Eye (tissue), 1 donor: ENCODE results near the gene CDH15.
A peak's percentile ranks its signal among the peaks of the same experiment; 100 is the strongest.
"Not testable (repeated sequence)": the region's sequence is repeated elsewhere in the genome, so short reads cannot be mapped to it uniquely, and the experiment has no call there.

Experiments
- DNase-seq: peaks from one replicate; pipeline ENCODE4 v3.0.0-alpha.2; 2015

Gene CDH15

DNA sequence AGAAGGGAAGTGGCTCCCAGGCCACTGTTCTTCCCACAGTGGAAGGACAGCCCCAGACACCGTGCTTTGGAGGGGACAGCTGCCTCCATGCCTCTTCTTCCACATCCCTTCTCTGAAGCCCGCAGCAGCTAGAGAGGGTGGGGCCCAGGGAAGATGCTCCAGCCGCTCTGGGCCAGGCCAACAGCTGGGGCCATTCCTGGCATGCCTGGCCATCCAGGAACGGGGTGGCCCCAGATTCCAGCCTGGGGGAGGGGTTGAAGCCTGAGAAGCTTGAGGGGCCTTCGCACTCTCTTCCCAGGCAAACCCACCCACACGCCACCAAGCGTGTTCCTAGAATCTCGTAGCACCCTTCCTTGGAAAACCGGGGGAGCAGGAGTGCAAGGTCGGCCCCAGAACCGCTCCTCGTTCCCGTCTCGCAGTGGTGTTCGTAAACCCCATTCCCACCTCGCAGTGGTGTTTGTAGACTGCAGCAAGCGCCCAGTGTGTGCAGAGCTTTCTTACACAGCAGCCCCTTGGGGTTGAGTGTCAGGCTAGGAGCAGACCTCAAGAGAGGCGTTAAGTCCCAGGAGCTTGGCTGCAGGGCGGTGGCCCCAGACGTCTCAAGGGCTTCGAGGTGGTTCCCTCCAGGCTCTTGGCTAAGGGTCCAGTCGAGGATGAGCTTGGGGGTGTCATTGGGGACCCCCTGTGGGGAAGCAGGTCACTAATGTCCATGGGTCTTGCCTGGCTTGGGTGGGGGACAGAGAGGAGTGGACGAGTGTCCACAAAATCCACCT lies 2.7 kb downstream of the CDH15 start:
- DNase-seq = no peak

DNA sequence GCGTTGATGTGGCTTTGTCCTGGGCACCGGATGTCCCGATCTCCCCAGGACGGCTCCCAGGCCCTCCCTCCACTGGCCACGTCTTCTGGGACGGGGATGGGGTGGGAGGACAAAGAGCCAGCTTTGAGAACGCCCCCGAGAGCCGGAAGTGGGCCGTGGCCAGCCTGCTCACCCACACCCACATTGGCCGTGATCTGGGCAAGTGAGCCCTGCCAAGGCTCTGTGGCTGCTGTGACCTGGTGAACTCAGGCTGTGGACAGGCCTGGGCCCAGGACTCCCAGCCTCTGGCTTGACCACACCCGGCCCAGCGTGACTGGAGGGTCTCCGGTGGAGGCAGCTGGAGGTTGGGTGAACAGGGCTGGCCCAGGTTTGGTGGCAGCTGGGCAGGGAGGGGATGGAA lies 3.3 kb downstream of the CDH15 start:
- no peak for DNase-seq

- DNase-seq = no peak
Measured at GRCh38 chr16:89175280-89176146, 4.0 kb downstream of the CDH15 start.

DNA sequence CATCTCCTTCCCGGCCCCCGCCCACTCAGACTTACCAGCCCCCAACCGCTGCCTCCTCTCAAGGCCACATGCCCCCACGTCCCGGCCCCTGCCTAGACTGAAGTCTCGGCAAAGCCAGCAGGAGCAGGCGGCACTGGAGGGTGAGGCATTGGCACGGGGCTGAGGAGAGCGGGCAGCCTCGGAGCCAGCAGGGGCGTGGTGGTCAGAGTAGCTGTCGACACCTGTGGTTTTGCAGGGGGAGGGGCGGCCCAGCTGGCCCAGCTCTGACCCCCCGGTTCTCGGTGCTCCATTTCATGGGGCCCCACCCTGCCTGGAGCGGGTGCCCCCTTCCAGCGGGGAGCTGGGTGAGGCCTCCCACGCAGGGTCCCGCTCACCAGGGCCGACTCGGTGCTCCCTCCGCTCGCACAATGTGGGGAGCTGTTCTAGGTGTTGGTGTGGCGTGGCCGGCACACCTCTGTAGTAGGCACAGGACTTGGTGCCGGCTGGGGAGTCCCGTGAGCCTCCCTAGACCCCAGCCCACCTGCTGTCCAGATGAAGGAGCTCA lies 4.7 kb downstream of the CDH15 start:
- no peak for DNase-seq

DNA sequence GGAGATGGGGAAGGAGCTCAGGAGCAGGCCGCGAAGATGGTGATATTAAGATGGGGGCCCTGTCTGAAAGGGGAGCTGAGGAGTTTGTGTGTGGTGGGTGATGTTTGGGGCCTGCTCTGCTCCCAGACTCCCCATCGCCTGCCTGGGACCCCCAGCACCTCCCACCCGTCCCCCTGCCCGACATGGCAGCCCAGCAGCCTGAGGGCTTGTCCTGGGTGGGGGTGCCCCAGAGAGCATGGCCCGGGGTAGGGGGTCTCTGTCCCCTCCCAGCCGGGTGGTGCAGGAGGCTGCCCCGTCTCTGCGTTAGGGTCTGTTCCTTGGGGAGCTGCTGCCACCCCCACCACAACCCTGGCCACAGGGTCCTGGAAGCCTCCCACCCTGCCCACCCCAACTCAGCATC lies 5.2 kb downstream of the CDH15 start:
- DNase-seq = no peak

DNA sequence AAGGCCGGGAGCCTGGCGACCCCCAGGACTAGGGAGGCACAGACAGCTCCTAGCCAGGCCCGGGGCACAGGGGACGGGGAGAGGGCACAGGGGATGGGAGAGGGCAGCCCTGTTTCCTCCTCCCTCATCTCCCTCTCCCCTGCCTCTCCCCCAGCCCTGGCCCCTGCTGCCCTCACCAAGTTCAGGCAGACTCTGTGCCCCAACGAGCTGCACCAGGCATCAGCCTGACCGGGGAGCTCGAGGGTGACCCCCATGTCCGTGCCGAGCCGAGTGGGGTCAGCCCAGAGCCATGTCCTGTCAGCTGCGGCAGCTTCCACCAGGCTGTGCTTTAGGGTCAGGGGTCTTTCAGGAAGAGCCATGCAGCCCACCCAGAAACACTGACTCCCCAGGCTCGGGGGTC lies 6.0 kb downstream of the CDH15 start:
- no peak for DNase-seq

DNA sequence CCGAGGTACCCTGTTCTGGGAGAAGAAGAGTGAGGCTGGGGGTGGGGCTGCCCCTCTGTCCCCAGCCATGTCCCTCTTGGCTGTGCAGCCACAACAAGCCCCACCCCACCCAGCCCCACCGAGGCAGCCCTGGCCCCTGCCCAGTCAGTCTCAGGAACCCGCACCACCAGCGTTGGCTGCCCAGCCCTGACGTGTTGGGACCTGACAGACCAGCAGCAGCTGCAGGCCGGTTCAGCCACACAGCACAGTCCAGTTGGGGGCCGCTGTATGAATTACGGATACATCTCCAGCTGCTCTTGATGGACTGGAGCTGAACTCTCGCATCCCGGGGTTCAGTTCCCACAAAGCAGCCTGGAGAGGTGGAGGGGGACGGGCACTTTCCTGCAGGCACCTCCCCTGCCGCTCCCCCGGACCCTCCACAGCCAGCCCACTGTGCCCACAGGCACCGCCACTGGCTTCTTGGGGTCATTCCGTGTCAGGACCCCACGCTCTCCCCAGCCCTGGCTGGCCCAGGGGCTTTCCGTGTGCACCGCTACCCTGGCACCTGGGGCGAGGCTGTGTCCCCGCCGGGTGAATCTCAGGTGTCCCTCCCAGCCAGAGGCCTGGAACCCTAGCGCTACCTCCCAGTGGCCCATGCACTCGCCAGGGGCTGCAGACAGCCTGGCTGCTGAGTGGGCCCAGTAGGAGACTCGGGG lies 7.1 kb downstream of the CDH15 start:
- DNase-seq = no peak

- no peak for DNase-seq
Measured at GRCh38 chr16:89179148-89179484, 7.6 kb downstream of the CDH15 start.

DNA sequence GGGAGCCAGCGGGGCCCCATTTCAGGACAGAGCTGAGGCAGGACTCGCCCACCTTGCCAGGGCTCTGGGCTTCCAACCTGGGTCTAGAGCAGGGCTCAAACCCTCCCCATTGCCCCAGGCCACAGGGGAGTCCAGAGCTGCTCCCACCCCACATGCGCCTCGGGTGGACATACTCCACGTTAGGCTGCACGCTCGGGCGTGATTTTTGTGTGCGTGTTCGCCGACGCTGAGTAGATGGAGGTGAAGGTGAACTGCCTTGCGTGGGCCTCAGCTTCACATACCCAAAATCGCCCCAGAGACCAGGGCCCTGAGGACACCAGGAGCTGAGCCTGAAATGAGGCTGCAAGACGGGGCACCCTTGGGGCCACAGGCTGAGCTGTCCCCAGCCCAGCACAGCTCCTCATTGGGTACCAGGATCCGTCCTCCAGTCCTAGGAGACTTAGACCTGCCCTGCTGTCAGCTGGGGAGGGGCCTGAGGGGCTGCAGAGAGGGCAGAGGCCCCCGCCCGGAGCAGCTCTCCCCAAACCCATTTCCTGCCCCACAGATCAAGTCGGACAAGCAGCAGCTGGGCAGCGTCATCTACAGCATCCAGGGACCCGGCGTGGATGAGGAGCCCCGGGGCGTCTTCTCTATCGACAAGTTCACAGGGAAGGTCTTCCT lies 8.2 kb downstream of the CDH15 start:
- no peak for DNase-seq

DNA sequence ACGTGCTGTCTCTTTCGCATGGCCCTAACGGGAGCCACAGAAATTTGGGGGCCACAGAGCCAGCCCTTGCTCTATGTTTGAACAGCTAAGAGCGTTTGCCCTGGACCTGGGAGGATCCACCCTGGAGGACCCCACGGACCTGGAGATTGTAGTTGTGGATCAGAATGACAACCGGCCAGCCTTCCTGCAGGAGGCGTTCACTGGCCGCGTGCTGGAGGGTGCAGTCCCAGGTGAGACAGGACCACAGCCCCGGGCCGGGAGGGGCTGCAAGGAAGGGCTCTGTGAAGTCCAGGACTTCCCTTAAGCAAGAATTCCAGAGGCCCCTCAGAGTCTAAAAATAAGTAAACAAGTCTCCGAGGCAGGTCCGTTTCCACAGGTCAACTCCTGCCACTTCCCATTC lies 11.9 kb downstream of the CDH15 start:
- DNase-seq = no peak

- DNase-seq = no peak
Measured at GRCh38 chr16:89183975-89184676, 12.6 kb downstream of the CDH15 start.

DNA sequence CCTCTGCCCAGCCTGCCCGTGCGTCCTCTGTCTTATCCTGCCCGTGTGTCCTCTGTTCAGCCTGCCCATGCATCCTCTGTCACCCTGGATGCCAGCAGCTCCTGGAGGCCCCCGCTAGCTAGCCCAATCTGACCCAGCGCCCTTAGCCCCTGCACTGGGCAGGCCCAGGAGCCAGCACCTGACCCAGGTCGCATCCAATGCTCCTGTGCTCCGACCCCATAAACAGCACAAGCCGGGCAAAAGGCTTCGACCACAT lies 13.1 kb downstream of the CDH15 start:
- no peak for DNase-seq

GRCh38 chr16:89184933-89185794 lies 13.6 kb downstream of the CDH15 start:
- DNase-seq = peak; percentile 62

- DNase-seq = not testable (repeated sequence)
Measured at GRCh38 chr16:89185887-89186592, 14.5 kb downstream of the CDH15 start.

DNA sequence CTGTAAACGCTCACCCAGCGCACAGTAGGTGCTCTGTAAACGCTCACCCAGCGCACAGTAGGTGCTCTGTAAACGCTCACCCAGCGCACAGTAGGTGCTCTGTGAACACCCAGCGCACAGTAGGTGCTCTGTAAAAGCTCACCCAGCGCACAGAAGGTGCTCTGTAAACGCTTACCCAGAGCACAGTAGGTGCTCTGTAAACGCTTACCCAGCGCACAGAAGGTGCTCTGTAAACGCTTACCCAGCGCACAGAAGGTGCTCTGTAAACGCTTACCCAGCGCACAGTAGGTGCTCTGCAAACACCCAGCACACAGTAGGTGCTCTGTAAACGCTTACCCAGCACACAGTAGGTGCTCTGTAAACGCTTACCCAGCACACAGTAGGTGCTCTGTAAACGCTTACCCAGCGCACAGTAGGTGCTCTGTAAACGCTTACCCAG lies 15.1 kb downstream of the CDH15 start:
- not testable (repeated sequence) for DNase-seq

DNA sequence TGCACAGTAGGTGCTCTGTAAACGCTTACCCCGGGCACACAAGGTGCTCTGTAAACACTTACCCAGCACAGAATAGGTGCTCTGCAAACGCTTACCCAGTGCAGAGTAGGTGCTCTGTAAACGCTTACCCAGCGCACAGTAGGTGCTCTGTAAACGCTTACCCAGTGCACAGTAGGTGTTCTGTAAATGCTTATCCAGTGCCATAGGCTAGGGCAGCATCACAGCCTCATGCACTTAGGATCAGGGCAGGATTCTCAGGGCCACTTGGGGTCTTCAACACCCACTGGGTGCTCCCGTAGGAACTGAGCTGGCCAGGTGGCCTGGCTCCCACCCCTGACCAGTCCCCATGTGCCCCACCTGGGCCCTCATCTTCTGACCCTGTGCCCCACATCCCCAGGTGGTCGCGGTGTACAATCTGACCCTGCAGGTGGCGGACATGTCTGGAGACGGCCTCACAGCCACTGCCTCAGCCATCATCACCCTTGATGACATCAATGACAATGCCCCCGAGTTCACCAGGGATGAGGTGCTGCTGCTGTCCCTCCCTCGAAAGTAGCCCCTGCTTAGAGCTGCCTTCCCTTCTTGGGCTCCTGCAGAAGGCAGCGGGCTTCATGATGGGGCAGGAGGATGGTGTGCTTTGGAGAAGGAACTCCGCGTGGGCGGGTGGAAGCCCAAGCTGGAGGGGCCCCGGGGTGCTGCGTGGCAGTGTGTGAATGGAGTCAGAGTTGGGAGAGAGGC lies 15.7 kb downstream of the CDH15 start:
- peak; percentile 80 for DNase-seq

- DNase-seq = no peak
Measured at GRCh38 chr16:89187770-89188392, 16.3 kb downstream of the CDH15 start.

DNA sequence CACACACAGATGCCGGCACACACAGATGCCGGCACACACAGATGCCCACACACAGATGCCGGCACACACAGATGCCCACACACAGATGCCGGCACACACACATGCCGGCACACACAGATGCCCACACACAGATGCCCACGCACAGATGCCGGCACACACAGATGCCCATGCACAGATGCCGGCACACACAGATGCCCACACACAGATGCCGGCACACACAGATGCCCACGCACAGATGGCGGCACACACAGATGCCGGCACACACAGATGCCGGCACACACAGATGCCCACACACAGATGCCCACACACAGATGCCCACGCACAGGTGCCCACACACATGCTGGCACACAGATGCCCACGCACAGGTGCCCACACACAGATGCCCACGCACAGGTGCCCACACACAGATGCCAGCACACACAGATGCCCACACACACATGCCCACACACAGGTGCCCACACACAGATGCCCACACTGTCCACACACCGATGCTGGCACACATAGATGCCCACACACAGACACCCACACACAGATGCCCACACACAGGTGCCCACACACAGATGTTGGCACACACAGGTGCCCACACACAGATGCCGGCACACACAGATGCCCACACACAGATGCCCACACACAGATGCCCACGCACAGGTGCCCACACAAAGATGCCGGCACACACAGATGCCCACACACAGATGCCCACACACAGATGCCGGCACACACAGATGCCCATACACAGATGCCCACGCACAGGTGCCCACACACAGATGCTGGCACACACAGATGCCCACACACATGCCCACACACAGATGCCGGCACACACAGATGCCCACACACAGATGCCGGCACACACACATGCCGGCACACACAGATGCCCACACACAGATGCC lies 17.2 kb downstream of the CDH15 start:
- not testable (repeated sequence) for DNase-seq
